MG63 (cell line): ENCODE results near the gene MPC1L. TPM values are rescaled to one million over a fixed set of nuclear protein-coding genes. Genes with fewer than 3 reads are reported as not detected.
A peak's percentile ranks its signal among the peaks of the same experiment; 100 is the strongest.

ENCODE experiments used
- DNase-seq: peaks from one replicate; pipeline ENCODE4 v3.0.0-alpha.2; 2020
- H3K27me3 ChIP-seq: fragments of 250-450 bp; sonication (Bioruptor Pico); 2 replicates; pipeline ENCODE4 v1.5.1; 2020; ENCODE audit warnings: mild to moderate bottlenecking, moderate library complexity
- H3K36me3 ChIP-seq: fragments of 250-450 bp; sonication (Bioruptor Pico); 2 replicates; pipeline ENCODE4 v1.5.1; 2020; ENCODE audit warnings: mild to moderate bottlenecking, moderate library complexity
- H3K4me3 ChIP-seq: fragments of 250-450 bp; sonication (Bioruptor Pico); 2 replicates; pipeline ENCODE4 v1.5.1; 2020; ENCODE audit warnings: mild to moderate bottlenecking, moderate library complexity
- H3K9me3 ChIP-seq: fragments of 250-450 bp; sonication (Bioruptor Pico); 2 replicates; pipeline ENCODE4 v1.5.1; 2020; ENCODE audit warnings: mild to moderate bottlenecking, moderate library complexity
- total RNA-seq: library from RNA; depleted of rRNA; stranded (reverse); fragments of >200 nt; shearing (Covaris generic); gene quantifications from 2 replicates; pipeline ENCODE4 v1.2.3, GENCODE V29; 2014; ENCODE audit warnings: low replicate concordance

The MPC1L gene
- total RNA-seq, 1 experiment from 2014 or later = not detected

GRCh38 chrX:40615976-40616375 is 7.3 kb upstream of the MPC1L start:
- no peak for DNase-seq
- Histone ChIP-seq H3K36me3 (no peaks in the 10 kb centered on the region), H3K9me3 (no peaks in the 10 kb centered on the region), H3K27me3 (no peaks in the 10 kb centered on the region), H3K4me3 (no peak overlapping the region)

GRCh38 chrX:40617566-40617965 is 5.7 kb upstream of the MPC1L start:
- no peak for DNase-seq
- H3K4me3 ChIP-seq = no peak overlapping the region
- no peaks in the 10 kb centered on the region for H3K36me3 ChIP-seq
- H3K27me3 ChIP-seq = no peaks in the 10 kb centered on the region
- H3K9me3 ChIP-seq = no peaks in the 10 kb centered on the region

- no peaks in the 10 kb centered on the region for H3K9me3 ChIP-seq
- no peaks in the 10 kb centered on the region for H3K27me3 ChIP-seq
- no peaks in the 10 kb centered on the region; the same call in 1 of the 2 replicates for H3K36me3 ChIP-seq
- H3K4me3 ChIP-seq = no peak overlapping the region
- no peak for DNase-seq
Observed at GRCh38 chrX:40622479-40623138, 619 bp upstream of the MPC1L start.

GRCh38 chrX:40623665-40624064 is 437 bp downstream of the MPC1L start:
- H3K36me3 ChIP-seq = no peaks in the 10 kb centered on the region; the same call in 1 of the 2 replicates
- no peak overlapping the region for H3K4me3 ChIP-seq
- DNase-seq = no peak
- H3K9me3 ChIP-seq = no peaks in the 10 kb centered on the region
- H3K27me3 ChIP-seq = no peaks in the 10 kb centered on the region

DNA sequence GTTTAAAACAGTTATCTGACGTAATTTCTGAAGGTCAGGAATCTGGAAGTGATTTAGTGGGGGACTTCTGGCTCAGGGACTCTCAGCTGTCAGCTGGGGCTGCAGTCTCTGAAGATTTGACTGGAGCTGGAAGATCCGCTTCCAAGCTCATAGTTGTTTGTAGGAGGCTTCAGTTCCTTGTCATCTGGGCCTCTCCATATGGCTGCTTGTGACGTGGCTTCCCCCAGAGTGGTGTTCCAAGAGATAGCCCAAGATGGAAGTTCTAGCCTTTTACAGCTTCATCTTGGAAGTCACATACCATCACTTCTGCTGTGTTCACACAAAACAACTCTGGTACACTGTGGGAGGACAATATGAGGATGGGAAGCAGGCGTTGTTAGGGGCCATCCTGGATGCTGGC is 2.1 kb downstream of the MPC1L start:
- H3K36me3 ChIP-seq = peaks cover 2% of the 10 kb centered on the region
- no peak overlapping the region for H3K4me3 ChIP-seq
- no peak for DNase-seq
- H3K9me3 ChIP-seq = no peaks in the 10 kb centered on the region
- H3K27me3 ChIP-seq = no peaks in the 10 kb centered on the region

GRCh38 chrX:40628506-40628905 is 5.3 kb downstream of the MPC1L start:
- no peak overlapping the region for H3K4me3 ChIP-seq
- H3K36me3 ChIP-seq = peaks cover 5% of the 10 kb centered on the region
- H3K9me3 ChIP-seq = no peaks in the 10 kb centered on the region
- DNase-seq = no peak
- no peaks in the 10 kb centered on the region for H3K27me3 ChIP-seq

- H3K27me3 ChIP-seq = no peaks in the 10 kb centered on the region
- peaks cover 25% of the 10 kb centered on the region for H3K36me3 ChIP-seq
- no peak overlapping the region for H3K4me3 ChIP-seq
- no peak for DNase-seq
- no peaks in the 10 kb centered on the region for H3K9me3 ChIP-seq
Observed at GRCh38 chrX:40632199-40632598, 9.0 kb downstream of the MPC1L start.

DNA sequence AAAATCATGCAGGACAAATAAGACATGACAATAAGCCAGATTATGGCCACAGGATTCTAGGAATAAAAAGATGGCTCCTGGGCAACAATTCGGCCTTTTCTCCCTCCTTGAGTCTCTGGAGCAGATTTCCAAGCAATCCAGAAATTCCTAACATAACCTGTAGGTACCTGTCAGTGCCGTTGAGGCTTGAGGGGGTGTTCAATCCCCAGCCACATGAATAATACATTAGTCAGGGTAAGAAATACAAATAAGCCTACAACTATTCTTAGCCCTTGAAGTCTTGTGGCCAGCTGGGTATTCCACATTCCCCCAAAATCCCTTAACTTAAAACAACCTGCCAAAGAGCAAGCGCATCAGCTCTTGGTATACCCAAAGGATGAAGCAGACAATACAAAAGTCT is 14.5 kb downstream of the MPC1L start:
- Histone ChIP-seq H3K36me3 (peaks cover 36% of the 10 kb centered on the region), H3K27me3 (no peaks in the 10 kb centered on the region), H3K9me3 (no peaks in the 10 kb centered on the region), H3K4me3 (no peak overlapping the region)
- DNase-seq = no peak

GRCh38 chrX:40644176-40644575 is 20.9 kb downstream of the MPC1L start:
- peaks cover 12% of the 10 kb centered on the region; the same call in 1 of the 2 replicates for H3K36me3 ChIP-seq
- H3K4me3 ChIP-seq = peak overlapping the region; percentile 50
- H3K9me3 ChIP-seq = no peaks in the 10 kb centered on the region
- DNase-seq = no peak
- H3K27me3 ChIP-seq = no peaks in the 10 kb centered on the region

DNA sequence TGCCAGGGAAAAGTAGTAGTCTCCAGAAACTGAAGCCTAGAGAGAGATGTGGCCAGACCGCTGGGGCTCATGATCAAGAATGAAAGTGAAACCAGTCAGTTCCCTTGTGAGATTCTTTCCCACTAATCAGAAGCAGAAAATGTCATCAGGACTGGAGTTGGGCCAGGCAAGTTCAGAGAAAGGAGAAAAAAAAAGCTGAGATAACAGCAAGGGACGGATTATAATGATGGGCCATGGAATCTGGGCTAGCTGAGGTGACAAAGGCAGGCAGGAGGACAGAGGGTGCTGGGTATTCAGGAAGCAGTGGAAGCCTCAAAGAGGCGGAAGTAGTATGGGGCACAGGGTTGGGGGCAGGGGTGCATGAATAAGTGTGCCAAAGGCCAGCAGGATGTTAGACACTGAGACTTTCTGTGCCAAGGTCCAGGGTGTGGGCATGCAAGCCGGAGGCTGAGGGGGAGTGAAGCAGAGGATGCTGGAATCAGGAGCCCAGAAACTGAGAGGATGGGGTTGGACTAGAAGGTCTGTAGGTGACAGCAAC is 21.7 kb downstream of the MPC1L start:
- H3K27me3 ChIP-seq = no peaks in the 10 kb centered on the region
- peaks cover 9% of the 10 kb centered on the region; the same call in 1 of the 2 replicates for H3K36me3 ChIP-seq
- DNase-seq = peak; percentile 85
- H3K4me3 ChIP-seq = peak overlapping the region; percentile 50
- H3K9me3 ChIP-seq = no peaks in the 10 kb centered on the region

DNA sequence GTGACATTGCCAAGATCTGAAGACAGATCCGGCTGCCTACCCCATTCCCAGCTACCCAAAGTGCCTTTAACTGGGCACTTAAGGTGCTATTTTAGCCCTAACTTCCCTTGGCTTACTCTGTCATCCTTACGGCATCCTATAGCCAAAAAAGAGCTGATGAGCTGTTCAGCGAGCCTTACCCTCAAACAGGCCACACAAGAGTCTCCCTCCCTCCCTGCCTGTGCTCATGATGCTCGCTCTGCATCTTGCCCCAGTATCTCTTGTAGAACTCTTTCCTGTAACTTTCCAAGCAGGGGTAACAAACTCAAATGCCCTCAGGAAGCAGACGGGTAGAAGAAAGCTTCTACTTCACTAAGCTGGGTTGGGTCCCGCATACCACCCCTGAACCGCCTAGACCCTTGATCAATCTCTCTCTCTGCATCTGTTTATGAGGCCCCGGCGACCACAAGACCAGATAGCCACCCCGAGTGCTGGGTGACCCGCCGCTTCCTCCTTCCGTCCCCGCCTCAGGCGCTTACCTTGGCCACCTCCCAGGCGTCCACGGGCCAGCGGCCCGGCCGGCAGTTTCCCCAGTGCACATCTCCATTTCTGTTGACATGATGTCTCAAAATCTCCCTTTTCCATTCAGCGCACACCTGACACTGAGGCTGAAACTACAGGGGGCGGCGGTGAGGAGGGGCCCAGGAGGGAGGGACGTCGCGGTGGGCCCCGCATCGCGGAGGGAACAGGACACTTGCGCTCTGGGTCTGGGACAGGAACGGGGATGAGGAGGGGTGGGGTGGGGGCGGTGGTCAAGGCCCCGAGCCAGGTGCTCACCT is 23.5 kb downstream of the MPC1L start:
- Histone ChIP-seq H3K27me3 (no peaks in the 10 kb centered on the region), H3K36me3 (peaks cover 5% of the 10 kb centered on the region; the same call in 1 of the 2 replicates), H3K4me3 (peak overlapping the region; percentile 69), H3K9me3 (no peaks in the 10 kb centered on the region)
- peak; percentile 31 for DNase-seq

- Histone ChIP-seq H3K27me3 (no peaks in the 10 kb centered on the region), H3K4me3 (peak within 1 kb of the TSS; percentile 69), H3K36me3 (peaks cover 5% of the 10 kb centered on the region; the same call in 1 of the 2 replicates), H3K9me3 (no peaks in the 10 kb centered on the region)
- peak; percentile 84 for DNase-seq
Observed at GRCh38 chrX:40647307-40648197, 24.3 kb downstream of the MPC1L start, which contains the start of gene CXorf38. CXorf38 (minus strand) TSS chrX:40647561; CDS start chrX:40647520, 41 bp downstream.

GRCh38 chrX:40651620-40652223 is 28.5 kb downstream of the MPC1L start:
- DNase-seq = no peak
- H3K36me3 ChIP-seq = no peaks in the 10 kb centered on the region; the same call in 1 of the 2 replicates

GRCh38 chrX:40652664-40653063 is 29.4 kb downstream of the MPC1L start:
- H3K27me3 ChIP-seq = no peaks in the 10 kb centered on the region
- no peak overlapping the region for H3K4me3 ChIP-seq
- no peaks in the 10 kb centered on the region; the same call in 1 of the 2 replicates for H3K36me3 ChIP-seq
- DNase-seq = no peak
- H3K9me3 ChIP-seq = no peaks in the 10 kb centered on the region

More at GRCh38 chrX:40651620-40652223, 28.5 kb downstream of the MPC1L start:
- H3K4me3 ChIP-seq = no peak overlapping the region
- no peaks in the 10 kb centered on the region for H3K9me3 ChIP-seq
- no peaks in the 10 kb centered on the region for H3K27me3 ChIP-seq

GRCh38 chrX:40653535-40653934 is 30.3 kb downstream of the MPC1L start:
- Histone ChIP-seq H3K4me3 (no peak overlapping the region), H3K27me3 (no peaks in the 10 kb centered on the region), H3K9me3 (no peaks in the 10 kb centered on the region), H3K36me3 (no peaks in the 10 kb centered on the region; the same call in 1 of the 2 replicates)
- no peak for DNase-seq

DNA sequence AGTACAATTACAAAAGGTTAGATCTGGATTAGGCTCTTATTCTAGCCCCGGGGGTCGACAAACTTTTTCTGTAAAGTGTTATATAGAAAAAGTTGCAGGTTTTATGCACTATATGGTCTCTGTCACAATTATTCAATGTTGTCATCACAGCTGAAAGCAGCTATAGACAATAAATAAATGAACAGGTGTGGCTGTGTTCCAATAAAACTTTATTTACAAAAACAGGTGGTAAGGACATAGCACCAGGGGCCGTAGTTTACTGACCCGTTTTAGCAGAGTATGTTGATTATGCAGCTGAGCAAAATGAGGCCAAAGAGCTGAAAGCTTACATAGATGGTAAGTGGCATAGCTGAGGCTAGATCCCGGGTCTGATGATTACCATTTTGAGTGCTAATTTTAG is 37.2 kb downstream of the MPC1L start:
- H3K36me3 ChIP-seq = 0 out of 2 replicates have a peak, but pooled peaks cover 3% of the 10 kb centered on the region
- no peaks in the 10 kb centered on the region for H3K27me3 ChIP-seq
- DNase-seq = no peak
- no peaks in the 10 kb centered on the region for H3K9me3 ChIP-seq
- H3K4me3 ChIP-seq = no peak overlapping the region
